Measurements from ENCODE around the gene SLC26A8.
"Not testable (repeated sequence)": the region's sequence is repeated elsewhere in the genome, so short reads cannot be mapped to it uniquely, and the experiment has no call there.

SLC26A8 gene

DNA sequence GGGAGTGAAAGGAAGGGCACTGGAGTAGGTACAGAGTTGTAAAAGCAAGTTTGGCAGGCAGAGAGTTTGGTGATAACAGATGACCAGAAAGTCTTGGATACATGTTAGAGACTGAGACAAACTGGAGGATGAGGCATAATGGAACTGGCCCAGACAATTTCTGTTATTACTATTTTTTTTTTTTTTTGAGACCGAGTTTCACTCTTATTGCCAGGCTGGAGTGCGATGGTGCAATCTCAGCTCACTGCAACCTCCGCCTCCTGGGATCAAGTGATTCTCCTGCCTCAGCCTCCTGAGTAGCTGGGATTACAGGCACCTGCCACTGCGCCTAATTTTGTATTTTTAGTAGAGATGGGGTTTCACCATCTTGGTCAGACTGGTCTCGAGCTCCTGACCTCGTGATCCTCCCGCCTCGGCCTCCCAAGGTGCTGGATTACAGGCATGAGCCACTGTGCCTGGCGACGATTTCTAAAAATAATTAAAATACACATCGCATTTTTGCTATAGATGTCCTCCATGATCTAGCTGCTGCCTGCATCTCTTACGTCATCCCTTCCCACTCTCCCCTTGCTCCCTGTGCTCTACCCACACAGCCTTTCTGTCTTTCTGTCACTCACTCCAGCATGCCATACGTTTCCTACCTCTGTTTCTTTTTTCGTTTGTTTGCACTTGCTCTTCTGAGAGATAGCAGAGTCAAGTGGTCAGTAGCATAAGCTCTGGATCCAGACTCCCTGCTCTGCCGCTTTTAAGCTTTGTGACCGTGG is 26.7 kb upstream of the SLC26A8 start:
- no peak for DNase-seq (ENCODE audit: low read depth)

DNA sequence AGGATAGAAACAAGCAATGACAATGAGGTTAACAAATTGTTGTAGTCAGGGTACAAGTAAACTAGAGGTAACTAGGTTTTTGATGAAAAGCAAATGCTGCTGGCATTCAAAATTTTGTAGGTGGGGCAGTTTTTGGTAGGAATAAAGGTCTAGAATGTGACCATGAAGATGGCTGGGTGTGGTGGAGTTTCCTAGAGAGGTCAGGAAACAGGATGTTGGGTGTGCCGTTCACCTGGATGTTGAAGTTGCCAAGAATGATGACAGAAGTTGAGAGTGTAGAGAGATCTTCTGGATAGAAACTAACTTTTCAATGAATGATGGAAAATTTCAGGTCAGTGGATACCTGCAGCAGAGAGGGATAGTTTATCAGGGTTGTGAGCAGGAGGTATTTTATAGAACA is 25.9 kb upstream of the SLC26A8 start:
- no peak for DNase-seq (ENCODE audit: low read depth)

DNA sequence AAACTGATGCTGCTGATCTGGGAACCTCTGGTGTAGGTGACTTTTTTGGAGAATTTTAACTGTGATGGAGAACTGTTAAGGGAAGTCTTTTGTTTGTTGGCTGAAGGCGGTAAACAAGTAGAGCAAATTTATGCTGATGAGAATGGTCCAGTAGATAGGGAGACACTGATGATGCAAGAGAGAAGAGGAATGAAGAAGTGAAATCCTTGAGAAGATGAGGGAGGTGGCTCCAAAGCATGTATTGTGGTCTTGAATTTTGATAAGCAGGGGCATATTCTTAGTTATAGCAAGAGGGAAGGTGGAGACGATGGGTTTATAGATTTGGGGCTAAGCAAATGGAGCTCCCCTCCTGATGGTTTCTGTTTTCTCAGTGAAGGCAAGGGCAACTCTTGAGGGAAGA is 25.1 kb upstream of the SLC26A8 start:
- no peak for DNase-seq (ENCODE audit: low read depth)

DNA sequence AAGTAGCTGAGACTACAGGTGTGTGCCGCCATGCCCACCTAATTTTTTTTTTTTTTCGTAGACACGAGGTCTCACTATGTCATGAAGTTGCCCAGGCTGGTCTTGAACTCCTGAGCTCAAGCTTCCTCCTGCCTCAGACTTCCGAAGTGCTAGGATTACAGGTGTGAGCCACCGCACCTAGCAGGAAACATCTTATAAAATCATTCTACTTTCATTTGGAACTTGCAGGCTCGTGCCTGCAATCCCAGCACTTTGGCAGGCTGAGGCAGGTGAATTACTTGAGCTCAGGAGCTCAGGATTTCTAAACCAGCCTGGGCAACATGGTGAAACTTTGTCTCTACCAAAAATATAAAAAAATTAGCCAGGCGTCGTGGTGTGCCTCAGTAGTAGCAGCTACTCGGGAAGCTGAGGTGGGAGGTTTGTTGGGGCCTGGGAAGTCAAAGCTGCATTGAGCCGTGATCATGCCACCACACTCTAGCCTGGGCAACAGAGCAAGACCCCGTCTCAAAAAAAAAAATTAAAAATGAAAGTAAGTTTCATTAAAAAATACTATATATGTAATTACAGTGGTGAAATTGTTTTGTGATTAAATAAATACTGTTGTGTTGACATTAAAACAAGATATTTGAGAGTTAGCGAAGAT is 18.3 kb upstream of the SLC26A8 start:
- no peak for DNase-seq (ENCODE audit: low read depth)

DNA sequence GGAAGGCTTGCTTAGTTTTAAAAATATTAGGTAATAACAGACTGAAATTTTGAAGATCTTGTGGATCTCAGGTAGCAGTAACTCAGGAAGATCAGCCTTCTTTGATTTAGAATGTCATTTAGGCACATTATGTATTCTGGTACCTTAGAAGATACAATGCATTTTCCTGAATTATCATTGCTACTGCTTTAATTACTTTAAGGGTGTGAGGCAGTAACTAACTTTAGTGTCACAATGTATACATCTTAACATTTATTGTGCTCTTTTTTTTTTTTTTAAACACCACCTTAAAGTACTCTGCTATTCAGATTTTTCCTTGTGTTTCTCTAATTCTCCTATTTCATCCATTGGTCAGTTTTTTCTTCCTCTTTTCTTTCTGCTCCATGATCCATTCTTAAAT is 16.5 kb upstream of the SLC26A8 start:
- no peak for DNase-seq (ENCODE audit: low read depth)

DNA sequence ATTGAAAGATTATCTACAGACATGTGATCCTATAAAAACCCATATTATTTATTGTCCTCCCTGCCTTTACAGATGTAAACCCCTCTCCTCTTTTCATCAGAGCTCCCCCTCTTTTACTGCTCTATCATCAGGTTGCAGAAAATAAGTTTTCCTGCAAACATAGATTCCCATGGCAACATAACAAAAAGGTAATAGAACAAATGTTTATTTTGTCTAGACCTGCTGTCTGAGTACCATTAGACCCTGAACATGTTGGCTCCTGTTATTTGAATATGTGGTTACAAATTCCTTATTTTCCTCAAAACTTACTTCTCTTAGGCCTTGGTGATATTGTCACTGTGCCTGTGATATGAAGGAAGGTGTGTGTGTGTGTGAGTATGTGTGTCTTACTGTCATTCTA is 14.7 kb upstream of the SLC26A8 start:
- no peak for DNase-seq (ENCODE audit: low read depth)

DNA sequence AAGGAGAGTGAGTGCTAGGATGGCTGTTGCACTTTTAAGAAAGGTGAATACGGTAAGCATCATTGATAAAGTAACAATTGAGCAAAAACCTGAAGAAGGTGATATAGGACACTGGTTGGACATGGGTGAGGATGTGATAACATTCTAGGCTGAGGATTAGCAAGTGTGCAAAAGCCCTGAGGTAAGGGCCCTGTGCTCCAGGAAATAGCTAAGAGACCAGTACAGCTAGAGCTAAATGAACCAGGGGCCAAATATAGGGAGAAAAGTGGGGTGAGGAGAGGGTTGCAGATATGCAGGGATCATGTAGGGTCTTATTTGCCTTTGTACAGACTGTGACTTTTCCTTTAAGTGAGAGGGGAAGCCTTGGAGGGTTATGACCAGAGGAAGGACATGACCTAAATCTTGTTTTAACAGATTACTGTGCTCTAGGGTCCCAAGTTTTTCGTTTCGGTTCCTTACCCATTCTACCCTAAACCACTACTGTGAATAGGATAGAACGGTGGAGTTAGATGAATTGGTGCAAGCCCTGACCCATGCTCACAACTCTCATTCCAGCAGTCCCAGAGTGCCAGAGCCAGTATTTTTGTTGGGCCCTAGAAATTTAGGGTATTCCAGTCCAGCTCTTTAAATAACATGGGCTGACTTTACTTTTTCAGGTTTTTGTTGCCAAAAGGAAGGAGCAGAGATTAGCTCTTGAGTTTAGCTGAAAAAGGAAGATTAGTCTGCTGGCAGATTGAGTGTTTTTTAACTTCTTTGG is 13.9 kb upstream of the SLC26A8 start:
- DNase-seq (ENCODE audit: low read depth): no peak

- no peak for DNase-seq (ENCODE audit: low read depth)
Measured at GRCh38 chr6:36035225-36035624, 10.8 kb upstream of the SLC26A8 start.

- DNase-seq (ENCODE audit: low read depth): no peak
Measured at GRCh38 chr6:36034441-36034840, 10.0 kb upstream of the SLC26A8 start.

DNA sequence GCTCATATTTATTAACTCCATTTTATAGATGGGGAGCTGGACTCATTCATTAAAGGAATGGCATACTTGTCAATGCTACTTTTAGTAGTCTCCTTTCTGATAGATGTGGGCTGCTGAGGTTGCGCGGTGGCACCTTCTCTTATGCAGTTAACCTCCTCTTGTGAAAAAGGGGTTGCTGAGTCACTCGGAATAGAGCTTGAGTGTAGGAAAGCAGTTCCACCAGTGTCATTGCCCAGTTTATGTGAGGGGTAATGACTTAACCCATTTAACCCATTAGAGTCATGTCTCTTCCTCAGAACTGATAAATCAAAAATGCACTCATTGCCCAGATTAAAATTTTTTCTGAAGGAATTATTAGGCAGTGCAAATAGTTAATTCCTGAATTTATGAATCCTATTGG is 9.5 kb upstream of the SLC26A8 start:
- DNase-seq (ENCODE audit: low read depth): peak; percentile 11

DNA sequence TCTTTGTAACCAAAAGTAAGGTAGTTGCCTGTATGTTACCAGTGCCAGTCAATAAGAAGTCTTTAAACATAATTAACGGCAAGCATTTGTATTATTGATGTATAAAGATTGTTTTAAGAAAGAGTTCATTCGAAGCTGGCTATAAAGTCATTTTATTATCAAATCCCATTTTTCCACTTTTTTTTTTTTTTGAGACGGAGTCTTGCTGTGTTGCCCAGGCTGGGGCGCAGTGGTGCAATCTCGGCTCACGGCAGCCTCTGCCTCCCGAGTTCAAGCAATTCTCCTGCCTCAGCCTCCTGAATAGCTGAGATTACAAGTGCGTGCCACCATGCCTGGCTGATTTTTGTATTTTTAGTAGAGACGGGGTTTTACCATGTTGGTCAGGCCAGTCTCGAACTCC is 8.7 kb upstream of the SLC26A8 start:
- DNase-seq (ENCODE audit: low read depth): not testable (repeated sequence)

GRCh38 chr6:36032261-36032660 is 7.8 kb upstream of the SLC26A8 start:
- no peak for DNase-seq (ENCODE audit: low read depth)

- no peak for DNase-seq (ENCODE audit: low read depth)
Measured at GRCh38 chr6:36029464-36029863, 5.0 kb upstream of the SLC26A8 start.

- DNase-seq (ENCODE audit: low read depth): peak; percentile 63
Measured at GRCh38 chr6:36028877-36029324, 4.5 kb upstream of the SLC26A8 start.

DNA sequence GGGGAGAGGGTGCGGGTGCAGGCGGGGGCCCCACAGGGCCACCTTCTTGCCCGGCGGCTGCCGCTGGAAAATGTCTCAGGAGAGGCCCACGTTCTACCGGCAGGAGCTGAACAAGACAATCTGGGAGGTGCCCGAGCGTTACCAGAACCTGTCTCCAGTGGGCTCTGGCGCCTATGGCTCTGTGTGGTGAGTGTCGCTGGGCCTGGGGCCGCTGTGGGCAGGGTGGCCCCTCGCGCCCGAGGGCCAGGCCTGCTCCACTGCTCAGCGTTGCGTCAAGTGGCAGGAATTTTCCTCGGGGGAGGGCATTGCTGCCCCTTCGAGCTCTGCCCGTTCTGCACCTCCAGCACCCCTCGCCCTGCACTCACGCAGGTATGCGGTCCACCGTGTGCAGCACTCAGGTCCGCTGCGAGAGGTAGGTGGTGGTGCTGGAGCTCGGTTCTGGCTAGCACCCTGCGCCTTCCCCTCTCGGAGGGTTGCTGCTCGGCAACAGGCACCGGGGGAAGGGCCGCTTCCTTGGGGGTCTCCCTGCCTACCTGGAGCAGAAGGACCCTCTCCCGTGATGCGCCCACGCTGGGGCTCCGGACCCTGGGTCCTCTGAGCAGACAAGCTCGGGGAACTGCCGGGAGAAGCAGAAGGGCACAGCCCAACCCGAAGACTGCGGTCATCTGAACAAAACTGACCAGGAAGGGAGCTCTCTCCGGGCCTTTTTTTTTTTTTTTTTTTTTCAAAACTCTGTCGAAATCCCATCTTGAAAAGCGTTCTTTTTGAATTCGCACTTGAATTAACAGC is 3.8 kb upstream of the SLC26A8 start:
- peak; percentile 19 for DNase-seq (ENCODE audit: low read depth)

DNA sequence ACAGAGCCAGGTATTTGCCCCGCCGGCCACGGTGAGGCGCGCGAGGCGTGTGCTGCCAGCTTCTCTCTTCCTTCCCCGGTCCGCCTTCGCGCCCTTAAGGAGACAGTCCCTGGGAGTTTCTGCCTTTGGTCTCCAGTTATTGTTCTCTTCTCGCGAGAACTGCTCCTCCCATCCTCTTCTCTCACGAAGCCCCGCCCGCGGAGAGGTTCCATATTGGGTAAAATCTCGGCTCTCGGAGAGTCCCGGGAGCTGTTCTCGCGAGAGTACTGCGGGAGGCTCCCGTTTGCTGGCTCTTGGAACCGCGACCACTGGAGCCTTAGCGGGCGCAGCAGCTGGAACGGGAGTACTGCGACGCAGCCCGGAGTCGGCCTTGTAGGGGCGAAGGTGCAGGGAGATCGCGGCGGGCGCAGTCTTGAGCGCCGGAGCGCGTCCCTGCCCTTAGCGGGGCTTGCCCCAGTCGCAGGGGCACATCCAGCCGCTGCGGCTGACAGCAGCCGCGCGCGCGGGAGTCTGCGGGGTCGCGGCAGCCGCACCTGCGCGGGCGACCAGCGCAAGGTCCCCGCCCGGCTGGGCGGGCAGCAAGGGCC is 3.2 kb upstream of the SLC26A8 start, which contains the start of gene MAPK14:
MAPK14 (plus strand) TSS at position 308 of the 587 bp plus-strand sequence. CDS start 350 bp downstream, outside the sequence.
- DNase-seq (ENCODE audit: low read depth): peak; percentile 96

GRCh38 chr6:36025932-36026327 is 1.5 kb upstream of the SLC26A8 start:
- no peak for DNase-seq (ENCODE audit: low read depth)

- DNase-seq (ENCODE audit: low read depth): no peak
Measured at GRCh38 chr6:36025260-36025931, 955 bp upstream of the SLC26A8 start.

- DNase-seq (ENCODE audit: low read depth): no peak
Measured at GRCh38 chr6:36020154-36020553, 4.3 kb downstream of the SLC26A8 start.

DNA sequence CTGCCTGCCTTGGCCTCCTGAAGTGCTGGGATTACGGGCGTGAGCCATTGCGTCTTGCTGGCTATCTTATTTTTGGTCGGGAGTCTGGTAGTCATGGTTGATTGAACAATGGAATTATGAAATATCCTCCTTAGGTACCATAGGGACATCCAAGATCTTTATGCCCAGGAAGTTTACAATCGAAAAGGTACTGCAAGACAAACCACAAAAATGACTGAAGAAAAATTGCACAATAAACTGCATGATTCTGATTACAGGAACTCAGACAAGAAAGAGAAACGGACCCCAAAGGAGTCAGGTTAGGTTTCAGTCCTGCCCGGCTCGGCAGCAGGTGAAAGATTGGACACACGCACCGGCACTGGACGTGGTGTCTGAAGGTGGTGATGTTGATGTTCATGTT is 5.3 kb downstream of the SLC26A8 start:
- no peak for DNase-seq (ENCODE audit: low read depth)

DNA sequence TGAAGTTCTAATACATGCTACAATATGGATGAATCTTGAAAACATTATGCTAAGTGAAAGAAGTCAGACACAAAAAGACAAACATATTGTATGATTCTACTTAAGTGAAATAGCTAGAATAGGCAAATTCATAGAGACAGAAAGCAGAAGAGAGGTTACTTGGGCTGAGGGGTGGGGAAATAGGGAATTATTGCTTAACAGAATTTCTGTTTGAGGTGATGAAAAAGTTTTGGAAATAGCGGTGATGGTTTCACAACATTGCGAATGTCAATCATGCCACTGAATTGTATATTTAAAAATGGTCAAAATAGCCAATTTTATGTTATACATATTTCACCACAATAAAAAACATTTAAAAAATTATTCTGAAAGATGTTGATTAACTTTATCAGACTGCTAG is 6.1 kb downstream of the SLC26A8 start:
- no peak for DNase-seq (ENCODE audit: low read depth)
